Measurements from ENCODE around the gene SKOR1. TPM values are rescaled to one million over a fixed set of nuclear protein-coding genes. Genes with fewer than 3 reads are reported as not detected.

The SKOR1 gene
- total RNA-seq, 2 experiments from 2014 or later = 1.0 to 1.5 TPM

GRCh38 chr15:67852418-67852817 is 27.1 kb downstream of the SKOR1 start:
- Histone ChIP-seq H3K9me3 (ENCODE audit: low read length) (peaks cover 10% of the 10 kb centered on the region; the same call in 1 of the 2 replicates), H4K20me1 (ENCODE audit: insufficient read depth, low read length) (no peaks in the 10 kb centered on the region), H3K9me2 (ENCODE audit: insufficient read depth, low read length) (no peaks in the 10 kb centered on the region), H3K4me2 (ENCODE audit: low read length) (peak overlapping the region; percentile 85), H2AFZ (ENCODE audit: low read length) (peak overlapping the region; percentile 76), H3K4me1 (ENCODE audit: insufficient read depth, low read length, poor library complexity, severe bottlenecking) (peaks cover 86% of the 10 kb centered on the region), H3K36me3 (ENCODE audit: insufficient read depth, low read length) (no peaks in the 10 kb centered on the region; the same call in 1 of the 2 replicates), H3K27ac (ENCODE audit: low read depth, low read length, poor library complexity, severe bottlenecking) (peak overlapping the region; percentile 75), H3K4me3 (ENCODE audit: low read depth, low read length, poor library complexity, severe bottlenecking) (no peak overlapping the region), H3K79me2 (ENCODE audit: insufficient read depth, low read depth, low read length) (no peaks in the 10 kb centered on the region)
- BruUV-seq (replicated peaks) = no TSS peak
- POLR2A ChIA-PET = interaction anchor here (0.5 to 2.6 kb wide), 4 partner anchors 9 to 16 kb away, joined by 3 to 16 read pairs (median 5); no protein-coding TSS in a partner anchor
- TF ChIP-seq EZH2phosphoT487 (IDR thresholded peaks at IDR 0.05; ENCODE audit: borderline replicate concordance, low read depth, low read length) = no peak
- TF ChIP-seq CTCF (conservative IDR thresholded peaks at IDR 0.05; ENCODE audit: low read length) = no peak
- intact Hi-C loops (cut with micrococcal nuclease; ENCODE audit: unreplicated experiment) = no loop called here
- DNase-seq (ENCODE audit: low spot score) = no peak
- CTCF ChIA-PET (ENCODE audit: unreplicated experiment) = no interaction called here

DNA sequence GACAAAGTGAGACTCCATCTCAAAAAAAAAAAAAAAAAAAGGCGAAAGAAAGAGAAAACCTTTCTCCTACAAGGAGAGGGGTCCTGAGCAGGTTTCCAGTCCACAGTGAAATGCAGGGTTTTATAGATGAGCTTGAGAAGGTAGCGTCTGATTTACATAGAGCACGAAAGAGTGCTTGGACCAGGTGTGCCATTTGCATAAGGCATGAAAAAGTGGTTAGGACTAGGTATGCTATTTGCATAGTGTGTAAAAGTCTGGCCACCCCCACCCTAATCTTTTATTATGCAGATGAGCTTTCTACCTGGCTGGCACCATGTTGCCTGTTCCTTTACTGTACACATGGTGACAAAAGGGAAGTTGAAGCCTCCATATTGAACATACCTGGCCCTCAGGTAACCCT is 28.1 kb downstream of the SKOR1 start:
- H3K4me1 ChIP-seq (ENCODE audit: insufficient read depth, low read length, poor library complexity, severe bottlenecking) = peaks cover 86% of the 10 kb centered on the region
- BruUV-seq (replicated peaks) = no TSS peak
- TF ChIP-seq CTCF (conservative IDR thresholded peaks at IDR 0.05; ENCODE audit: low read length) (0 out of 2 replicates have a peak, but pooled peaks have one; percentile 11), EZH2phosphoT487 (IDR thresholded peaks at IDR 0.05; ENCODE audit: borderline replicate concordance, low read depth, low read length) (no peak)
- H3K79me2 ChIP-seq (ENCODE audit: insufficient read depth, low read depth, low read length) = no peaks in the 10 kb centered on the region
- H3K9me2 ChIP-seq (ENCODE audit: insufficient read depth, low read length) = no peaks in the 10 kb centered on the region
- H3K36me3 ChIP-seq (ENCODE audit: insufficient read depth, low read length) = no peaks in the 10 kb centered on the region; the same call in 1 of the 2 replicates
- POLR2A ChIA-PET = interaction anchor here (0.6 to 2.6 kb wide), 11 partner anchors 10 to 1468 kb away, joined by 3 to 16 read pairs (median 5); no protein-coding TSS in a partner anchor
- intact Hi-C loops (cut with micrococcal nuclease; ENCODE audit: unreplicated experiment) = no loop called here
- peak overlapping the region; percentile 75 for H3K27ac ChIP-seq (ENCODE audit: low read depth, low read length, poor library complexity, severe bottlenecking)
- CTCF ChIA-PET (ENCODE audit: unreplicated experiment) = interaction anchor here (1.0 kb wide), 1 partner anchor 13 kb away, joined by 4 read pairs; no protein-coding TSS in a partner anchor
- H3K4me3 ChIP-seq (ENCODE audit: low read depth, low read length, poor library complexity, severe bottlenecking) = peak overlapping the region; percentile 58
- peak overlapping the region; percentile 85 for H3K4me2 ChIP-seq (ENCODE audit: low read length)
- peak; percentile 67 for DNase-seq (ENCODE audit: low spot score)
- peak overlapping the region; percentile 74 for H2AFZ ChIP-seq (ENCODE audit: low read length)
- H3K9me3 ChIP-seq (ENCODE audit: low read length) = peaks cover 10% of the 10 kb centered on the region; the same call in 1 of the 2 replicates
- H4K20me1 ChIP-seq (ENCODE audit: insufficient read depth, low read length) = no peaks in the 10 kb centered on the region

DNA sequence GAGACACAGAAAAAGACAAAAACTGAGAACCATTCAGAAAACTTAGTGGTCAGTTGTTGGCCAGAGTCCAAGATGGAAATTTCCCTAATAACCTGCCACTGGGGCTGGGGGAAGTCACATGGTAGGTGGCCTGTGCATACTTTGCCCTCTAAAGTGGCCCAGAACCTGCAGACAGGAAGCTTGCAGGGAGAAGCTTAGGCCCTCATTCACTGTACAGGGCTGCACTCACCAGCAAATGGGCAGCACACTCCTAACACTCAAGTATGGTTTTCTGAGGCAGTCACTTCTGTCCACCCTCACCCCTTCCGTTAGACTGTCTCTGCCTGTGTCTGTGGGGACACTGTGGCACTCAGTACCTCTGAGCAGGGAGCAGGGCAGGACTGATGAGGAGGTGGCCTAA is 29.0 kb downstream of the SKOR1 start:
- H3K9me3 ChIP-seq (ENCODE audit: low read length) = peaks cover 8% of the 10 kb centered on the region; the same call in 1 of the 2 replicates
- CTCF ChIA-PET (ENCODE audit: unreplicated experiment) = no interaction called here
- intact Hi-C loops (cut with micrococcal nuclease; ENCODE audit: unreplicated experiment) = no loop called here

More for the DNA sequence above, 29.0 kb downstream of the SKOR1 start:
- Histone ChIP-seq H3K4me1 (ENCODE audit: insufficient read depth, low read length, poor library complexity, severe bottlenecking) (peaks cover 87% of the 10 kb centered on the region), H3K36me3 (ENCODE audit: insufficient read depth, low read length) (no peaks in the 10 kb centered on the region; the same call in 1 of the 2 replicates), H3K4me2 (ENCODE audit: low read length) (peak overlapping the region; percentile 85), H3K9me2 (ENCODE audit: insufficient read depth, low read length) (no peaks in the 10 kb centered on the region), H2AFZ (ENCODE audit: low read length) (peak overlapping the region; percentile 91), H3K27ac (ENCODE audit: low read depth, low read length, poor library complexity, severe bottlenecking) (peak overlapping the region; percentile 75), H4K20me1 (ENCODE audit: insufficient read depth, low read length) (no peaks in the 10 kb centered on the region), H3K79me2 (ENCODE audit: insufficient read depth, low read depth, low read length) (no peaks in the 10 kb centered on the region), H3K4me3 (ENCODE audit: low read depth, low read length, poor library complexity, severe bottlenecking) (peak overlapping the region; percentile 58)
- peak; percentile 46 for DNase-seq (ENCODE audit: low spot score)
- BruUV-seq (replicated peaks) = no TSS peak
- TF ChIP-seq CTCF (conservative IDR thresholded peaks at IDR 0.05; ENCODE audit: low read length) (no peak), EZH2phosphoT487 (IDR thresholded peaks at IDR 0.05; ENCODE audit: borderline replicate concordance, low read depth, low read length) (no peak)
- POLR2A ChIA-PET = interaction anchor here (1.0 to 2.6 kb wide), 4 partner anchors 9 to 342 kb away, joined by 3 to 16 read pairs (median 4); no protein-coding TSS in a partner anchor

Measured in OCI-LY7 (cell line).